Measurements from ENCODE around the gene CNTNAP3B. TPM values are rescaled to one million over a fixed set of nuclear protein-coding genes. Genes with fewer than 3 reads are reported as not detected.
"Not testable (repeated sequence)": the region's sequence is repeated elsewhere in the genome, so short reads cannot be mapped to it uniquely, and the experiment has no call there.

The CNTNAP3B gene
- total RNA-seq, 2 donors from 2014 or later = 15.4 to 17.7 TPM

- intact Hi-C loops (cut with DNase I); DNase-seq; ATAC-seq: not testable (repeated sequence)
Measured at GRCh38 chr9:42014317-42014716, 114.9 kb downstream of the CNTNAP3B start.

GRCh38 chr9:41991607-41992006, 137.6 kb downstream of the CNTNAP3B start:
- DNase-seq; ATAC-seq; intact Hi-C loops (cut with DNase I): not testable (repeated sequence)

- ATAC-seq; intact Hi-C loops (cut with DNase I); DNase-seq: not testable (repeated sequence)
Measured at GRCh38 chr9:41980271-41980670, 149.0 kb downstream of the CNTNAP3B start.

GRCh38 chr9:41977965-41978600, 151.1 kb downstream of the CNTNAP3B start:
- ATAC-seq; intact Hi-C loops (cut with DNase I); DNase-seq: not testable (repeated sequence)

GRCh38 chr9:41974906-41975305, 154.3 kb downstream of the CNTNAP3B start:
- ATAC-seq; intact Hi-C loops (cut with DNase I): not testable (repeated sequence)

GRCh38 chr9:41953007-41953406, 176.2 kb downstream of the CNTNAP3B start:
- intact Hi-C loops (cut with DNase I); DNase-seq: not testable (repeated sequence)
- ATAC-seq = peak in 1 of 2 donors; percentile 30

More at GRCh38 chr9:41974906-41975305, 154.3 kb downstream of the CNTNAP3B start:
- DNase-seq = not testable (repeated sequence)

GRCh38 chr9:41941738-41942137, 187.5 kb downstream of the CNTNAP3B start:
- DNase-seq; ATAC-seq; intact Hi-C loops (cut with DNase I): not testable (repeated sequence)

- DNase-seq; ATAC-seq; intact Hi-C loops (cut with DNase I): not testable (repeated sequence)
Measured at GRCh38 chr9:41938143-41938542, 191.1 kb downstream of the CNTNAP3B start.

- ATAC-seq; DNase-seq; intact Hi-C loops (cut with DNase I): not testable (repeated sequence)
Measured at GRCh38 chr9:41935727-41936126, 193.5 kb downstream of the CNTNAP3B start.

GRCh38 chr9:41929172-41929571, 200.1 kb downstream of the CNTNAP3B start:
- peak; percentile 60 to 80 for ATAC-seq
- intact Hi-C loops (cut with DNase I); DNase-seq: not testable (repeated sequence)

GRCh38 chr9:41917374-41917773, 211.9 kb downstream of the CNTNAP3B start:
- ATAC-seq; DNase-seq; intact Hi-C loops (cut with DNase I): not testable (repeated sequence)

- DNase-seq; intact Hi-C loops (cut with DNase I): not testable (repeated sequence)
- ATAC-seq = peak in 1 of 2 donors; percentile 98
Measured at GRCh38 chr9:41905488-41905887, 223.7 kb downstream of the CNTNAP3B start.

- DNase-seq; intact Hi-C loops (cut with DNase I); ATAC-seq: not testable (repeated sequence)
Measured at GRCh38 chr9:41902762-41903161, 226.5 kb downstream of the CNTNAP3B start.

GRCh38 chr9:41898720-41899343, 230.4 kb downstream of the CNTNAP3B start:
- ATAC-seq = peak; percentile 30 to 77
- DNase-seq; intact Hi-C loops (cut with DNase I): not testable (repeated sequence)

- intact Hi-C loops (cut with DNase I); ATAC-seq; DNase-seq: not testable (repeated sequence)
Measured at GRCh38 chr9:41874557-41874956, 254.7 kb downstream of the CNTNAP3B start.

GRCh38 chr9:41855422-41855821, 273.8 kb downstream of the CNTNAP3B start:
- DNase-seq; ATAC-seq; intact Hi-C loops (cut with DNase I): not testable (repeated sequence)

GRCh38 chr9:41851848-41852740, 277.1 kb downstream of the CNTNAP3B start:
- DNase-seq; intact Hi-C loops (cut with DNase I): not testable (repeated sequence)
- peak in 1 of 2 donors; percentile 49 for ATAC-seq

GRCh38 chr9:41847829-41848228, 281.4 kb downstream of the CNTNAP3B start:
- DNase-seq; ATAC-seq; intact Hi-C loops (cut with DNase I): not testable (repeated sequence)
